ENCODE data around the gene CHD6.

Gene CHD6

GRCh38 chr20:41643504-41643938, 25.3 kb upstream of the CHD6 start:
- TF ChIP-seq BACH2 (CRISPR knock-in tag; IDR thresholded peaks at IDR 0.05; ENCODE audit: borderline replicate concordance) (no peak), SNAI2 (CRISPR knock-in tag; IDR thresholded peaks at IDR 0.05) (peak; percentile 45; the same call in 1 of the 2 replicates)
- ATAC-seq, result peak; percentile 43; the same call in 2 of the 3 replicates

DNA sequence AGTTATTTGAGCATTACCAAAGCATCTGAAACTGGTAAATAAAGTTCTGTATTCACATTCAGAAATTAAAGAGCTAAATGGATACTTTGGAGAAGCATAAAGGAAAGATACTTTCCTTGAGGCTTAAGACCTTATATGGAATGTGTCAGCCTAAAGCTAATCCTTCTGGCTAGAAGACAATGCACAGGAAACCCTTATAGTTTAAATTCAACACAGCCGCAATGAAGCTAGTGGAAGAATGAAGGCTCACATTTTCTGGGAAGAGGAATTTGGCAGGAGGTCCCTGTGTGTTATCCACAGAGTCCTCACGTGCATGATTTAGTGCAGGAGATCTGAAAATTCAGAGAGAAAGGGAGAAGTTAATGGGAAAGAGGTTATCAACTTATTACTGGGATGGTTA, 21.5 kb upstream of the CHD6 start:
- no peak for TF ChIP-seq OSR1 (CRISPR knock-in tag; IDR thresholded peaks at IDR 0.05)
- no peak for TF ChIP-seq PPARA (CRISPR knock-in tag; IDR thresholded peaks at IDR 0.05; ENCODE audit: borderline replicate concordance)
- no peak for TF ChIP-seq GLIS3 (CRISPR knock-in tag; IDR thresholded peaks at IDR 0.05)
- TF ChIP-seq, protein P1, sequence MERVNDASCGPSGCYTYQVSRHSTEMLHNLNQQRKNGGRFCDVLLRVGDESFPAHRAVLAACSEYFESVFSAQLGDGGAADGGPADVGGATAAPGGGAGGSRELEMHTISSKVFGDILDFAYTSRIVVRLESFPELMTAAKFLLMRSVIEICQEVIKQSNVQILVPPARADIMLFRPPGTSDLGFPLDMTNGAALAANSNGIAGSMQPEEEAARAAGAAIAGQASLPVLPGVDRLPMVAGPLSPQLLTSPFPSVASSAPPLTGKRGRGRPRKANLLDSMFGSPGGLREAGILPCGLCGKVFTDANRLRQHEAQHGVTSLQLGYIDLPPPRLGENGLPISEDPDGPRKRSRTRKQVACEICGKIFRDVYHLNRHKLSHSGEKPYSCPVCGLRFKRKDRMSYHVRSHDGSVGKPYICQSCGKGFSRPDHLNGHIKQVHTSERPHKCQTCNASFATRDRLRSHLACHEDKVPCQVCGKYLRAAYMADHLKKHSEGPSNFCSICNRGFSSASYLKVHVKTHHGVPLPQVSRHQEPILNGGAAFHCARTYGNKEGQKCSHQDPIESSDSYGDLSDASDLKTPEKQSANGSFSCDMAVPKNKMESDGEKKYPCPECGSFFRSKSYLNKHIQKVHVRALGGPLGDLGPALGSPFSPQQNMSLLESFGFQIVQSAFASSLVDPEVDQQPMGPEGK (CRISPR knock-in tag; IDR thresholded peaks at IDR 0.05; ENCODE audit: borderline replicate concordance), result no peak
- TF ChIP-seq RARB (CRISPR knock-in tag; IDR thresholded peaks at IDR 0.05), result no peak
- no peak for TF ChIP-seq TCF4 (CRISPR knock-in tag; IDR thresholded peaks at IDR 0.05; ENCODE audit: borderline replicate concordance)
- no peak for TF ChIP-seq SNAI2 (CRISPR knock-in tag; IDR thresholded peaks at IDR 0.05)
- no peak for TF ChIP-seq ZC3H10 (CRISPR knock-in tag; IDR thresholded peaks at IDR 0.05)
- ATAC-seq, result no peak

DNA sequence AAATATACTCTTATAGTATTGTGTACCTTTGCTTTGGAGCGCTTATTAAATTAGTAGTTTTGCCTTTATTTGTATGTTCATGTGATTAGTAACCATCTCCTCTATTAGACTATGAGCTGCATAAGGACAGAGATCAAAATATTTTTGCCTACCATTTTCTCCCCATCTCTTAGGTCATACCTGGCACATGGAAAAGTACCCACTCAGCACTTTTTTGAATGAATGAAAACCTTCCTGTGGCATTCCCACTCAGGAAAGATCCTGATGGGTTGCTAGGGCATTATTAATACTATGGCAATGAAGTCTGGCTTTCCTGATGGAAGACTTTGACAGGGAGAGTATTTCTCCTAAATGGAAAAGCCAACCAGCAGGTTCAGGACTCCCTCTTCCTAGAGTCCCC, 20.3 kb upstream of the CHD6 start:
- TF ChIP-seq ISL1 (CRISPR knock-in tag; IDR thresholded peaks at IDR 0.05) (no peak), BACH2 (CRISPR knock-in tag; IDR thresholded peaks at IDR 0.05; ENCODE audit: borderline replicate concordance) (no peak), CSDC2 (CRISPR knock-in tag; IDR thresholded peaks at IDR 0.05) (no peak), ZFP30 (CRISPR knock-in tag; IDR thresholded peaks at IDR 0.05) (no peak), ARNTL (CRISPR knock-in tag; IDR thresholded peaks at IDR 0.05; ENCODE audit: borderline replicate concordance, low read depth) (no peak), TCF4 (CRISPR knock-in tag; IDR thresholded peaks at IDR 0.05; ENCODE audit: borderline replicate concordance) (no peak), RARB (CRISPR knock-in tag; IDR thresholded peaks at IDR 0.05) (no peak), OSR1 (CRISPR knock-in tag; IDR thresholded peaks at IDR 0.05) (no peak), PPARA (CRISPR knock-in tag; IDR thresholded peaks at IDR 0.05; ENCODE audit: borderline replicate concordance) (no peak), TSHZ2 (CRISPR knock-in tag; IDR thresholded peaks at IDR 0.05) (no peak), ZNF565 (CRISPR knock-in tag; conservative IDR thresholded peaks at IDR 0.05; ENCODE audit: low read depth) (no peak)
- TF ChIP-seq, protein P2, sequence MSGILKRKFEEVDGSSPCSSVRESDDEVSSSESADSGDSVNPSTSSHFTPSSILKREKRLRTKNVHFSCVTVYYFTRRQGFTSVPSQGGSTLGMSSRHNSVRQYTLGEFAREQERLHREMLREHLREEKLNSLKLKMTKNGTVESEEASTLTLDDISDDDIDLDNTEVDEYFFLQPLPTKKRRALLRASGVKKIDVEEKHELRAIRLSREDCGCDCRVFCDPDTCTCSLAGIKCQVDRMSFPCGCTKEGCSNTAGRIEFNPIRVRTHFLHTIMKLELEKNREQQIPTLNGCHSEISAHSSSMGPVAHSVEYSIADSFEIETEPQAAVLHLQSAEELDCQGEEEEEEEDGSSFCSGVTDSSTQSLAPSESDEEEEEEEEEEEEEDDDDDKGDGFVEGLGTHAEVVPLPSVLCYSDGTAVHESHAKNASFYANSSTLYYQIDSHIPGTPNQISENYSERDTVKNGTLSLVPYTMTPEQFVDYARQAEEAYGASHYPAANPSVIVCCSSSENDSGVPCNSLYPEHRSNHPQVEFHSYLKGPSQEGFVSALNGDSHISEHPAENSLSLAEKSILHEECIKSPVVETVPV (CRISPR knock-in tag; IDR thresholded peaks at IDR 0.05), result no peak
- no peak for ATAC-seq

DNA sequence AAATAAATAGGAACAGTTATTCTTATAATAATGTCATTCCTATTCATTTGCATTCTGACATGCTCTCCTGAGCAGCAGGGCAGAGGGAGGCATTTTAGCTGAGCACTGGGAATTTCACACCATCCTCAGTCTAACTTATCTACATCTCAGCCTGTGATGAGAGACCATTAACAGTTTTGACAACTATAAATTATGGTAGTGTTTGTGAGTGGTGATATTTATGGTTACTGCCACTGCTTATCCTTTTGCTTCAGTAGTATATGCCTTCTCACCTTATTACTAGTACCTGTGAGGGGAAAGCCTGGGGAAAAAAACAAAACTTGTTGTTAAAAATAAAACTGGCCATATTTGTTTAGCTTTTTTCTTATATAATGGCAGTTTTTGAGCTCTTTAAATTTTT, 17.0 kb upstream of the CHD6 start:
- no peak for TF ChIP-seq ZNF565 (CRISPR knock-in tag; conservative IDR thresholded peaks at IDR 0.05; ENCODE audit: low read depth)
- no peak for TF ChIP-seq TCF4 (CRISPR knock-in tag; IDR thresholded peaks at IDR 0.05; ENCODE audit: borderline replicate concordance)
- TF ChIP-seq ISL1 (CRISPR knock-in tag; IDR thresholded peaks at IDR 0.05), result no peak
- TF ChIP-seq CREB5 (CRISPR knock-in tag; IDR thresholded peaks at IDR 0.05; ENCODE audit: low read depth), result no peak
- no peak for TF ChIP-seq TOX (CRISPR knock-in tag; IDR thresholded peaks at IDR 0.05; ENCODE audit: borderline replicate concordance)
- TF ChIP-seq ZC3H10 (CRISPR knock-in tag; IDR thresholded peaks at IDR 0.05), result no peak
- TF ChIP-seq, protein P1 (CRISPR knock-in tag; IDR thresholded peaks at IDR 0.05; ENCODE audit: borderline replicate concordance), result no peak
- no peak for TF ChIP-seq ZFP30 (CRISPR knock-in tag; IDR thresholded peaks at IDR 0.05)
- no peak for TF ChIP-seq CSDC2 (CRISPR knock-in tag; IDR thresholded peaks at IDR 0.05)
- no peak for TF ChIP-seq RARB (CRISPR knock-in tag; IDR thresholded peaks at IDR 0.05)
- no peak for TF ChIP-seq ZFP3 (CRISPR knock-in tag; IDR thresholded peaks at IDR 0.05)
- no peak for TF ChIP-seq BACH2 (CRISPR knock-in tag; IDR thresholded peaks at IDR 0.05; ENCODE audit: borderline replicate concordance)

More for the DNA sequence above, 17.0 kb upstream of the CHD6 start:
- ATAC-seq, result no peak
